Measurements from ENCODE around the gene IFITM1. TPM values are rescaled to one million over a fixed set of nuclear protein-coding genes. Genes with fewer than 3 reads are reported as not detected.

Gene IFITM1
- total RNA-seq, 4 donors from 2014 or later: 29.9 to 138 (median 112) TPM

DNA sequence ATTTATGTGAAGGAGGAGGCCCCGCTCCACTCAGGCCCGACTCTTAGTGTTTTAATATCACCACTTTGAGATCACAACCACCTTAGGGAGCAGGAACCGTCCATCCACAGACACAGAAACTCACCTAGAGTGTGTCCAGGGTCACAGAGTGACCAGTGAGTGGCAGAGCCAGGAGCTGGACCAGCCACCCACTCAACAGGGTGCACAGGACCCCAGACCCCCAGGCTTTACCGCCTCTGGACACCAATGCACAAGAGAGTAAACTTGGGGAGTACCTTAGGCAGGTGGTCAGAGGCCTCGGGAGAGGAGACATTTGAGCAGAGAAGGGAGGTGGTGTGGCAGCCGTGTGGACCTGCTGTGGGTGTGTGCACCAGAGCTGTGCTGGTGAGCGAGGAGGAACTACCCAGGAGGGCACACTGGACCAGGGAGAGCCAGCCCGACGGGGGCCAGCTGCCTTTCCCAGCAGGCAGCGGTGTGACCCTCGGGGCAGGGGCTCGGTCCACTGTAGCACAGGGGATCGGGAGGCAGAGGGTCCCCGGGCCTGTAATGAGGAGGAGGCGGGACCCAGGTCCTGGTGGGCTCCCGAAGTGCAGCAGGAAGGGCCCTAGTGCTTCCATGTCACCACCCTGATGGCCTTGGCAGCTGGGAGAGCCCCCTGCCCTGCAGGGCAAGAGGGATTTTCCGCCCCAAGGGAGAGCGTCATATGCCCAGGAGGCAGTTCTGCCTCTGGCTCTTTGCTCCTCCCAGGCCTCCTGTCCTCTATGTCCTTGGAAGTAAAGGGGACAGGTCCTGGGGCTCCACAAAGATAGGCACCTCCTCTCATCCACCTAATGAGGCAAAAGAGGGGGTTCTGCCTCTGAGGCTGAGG is 43.2 kb upstream of the IFITM1 start:
- peaks cover 42% of the 10 kb centered on the region for H3K27me3 ChIP-seq
- H3K9me3 ChIP-seq: no peaks in the 10 kb centered on the region
- 68 to 88% methylated on average over 3 to 6 of the region's 18 CpGs for WGBS, 2 donors (ENCODE audit: low coverage in 1 of 2)
- H3K27ac ChIP-seq: peak overlapping the region in 1 of 4 donors; percentile 12
- H3K4me3 ChIP-seq: no peak overlapping the region
- TF ChIP-seq POLR2AphosphoS5 (IDR thresholded peaks at IDR 0.05): no peak
- TF ChIP-seq POLR2A (IDR thresholded peaks at IDR 0.05): no peak
- no peak for TF ChIP-seq EP300 (IDR thresholded peaks at IDR 0.05)
- TF ChIP-seq, protein P1, sequence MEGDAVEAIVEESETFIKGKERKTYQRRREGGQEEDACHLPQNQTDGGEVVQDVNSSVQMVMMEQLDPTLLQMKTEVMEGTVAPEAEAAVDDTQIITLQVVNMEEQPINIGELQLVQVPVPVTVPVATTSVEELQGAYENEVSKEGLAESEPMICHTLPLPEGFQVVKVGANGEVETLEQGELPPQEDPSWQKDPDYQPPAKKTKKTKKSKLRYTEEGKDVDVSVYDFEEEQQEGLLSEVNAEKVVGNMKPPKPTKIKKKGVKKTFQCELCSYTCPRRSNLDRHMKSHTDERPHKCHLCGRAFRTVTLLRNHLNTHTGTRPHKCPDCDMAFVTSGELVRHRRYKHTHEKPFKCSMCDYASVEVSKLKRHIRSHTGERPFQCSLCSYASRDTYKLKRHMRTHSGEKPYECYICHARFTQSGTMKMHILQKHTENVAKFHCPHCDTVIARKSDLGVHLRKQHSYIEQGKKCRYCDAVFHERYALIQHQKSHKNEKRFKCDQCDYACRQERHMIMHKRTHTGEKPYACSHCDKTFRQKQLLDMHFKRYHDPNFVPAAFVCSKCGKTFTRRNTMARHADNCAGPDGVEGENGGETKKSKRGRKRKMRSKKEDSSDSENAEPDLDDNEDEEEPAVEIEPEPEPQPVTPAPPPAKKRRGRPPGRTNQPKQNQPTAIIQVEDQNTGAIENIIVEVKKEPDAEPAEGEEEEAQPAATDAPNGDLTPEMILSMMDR (IDR thresholded peaks at IDR 0.05): no peak
- H3K36me3 ChIP-seq: no peaks in the 10 kb centered on the region
- peaks cover 0 to 9% (median 0%) of the 10 kb centered on the region in 3 donors for H3K4me1 ChIP-seq
- no peak for ATAC-seq

DNA sequence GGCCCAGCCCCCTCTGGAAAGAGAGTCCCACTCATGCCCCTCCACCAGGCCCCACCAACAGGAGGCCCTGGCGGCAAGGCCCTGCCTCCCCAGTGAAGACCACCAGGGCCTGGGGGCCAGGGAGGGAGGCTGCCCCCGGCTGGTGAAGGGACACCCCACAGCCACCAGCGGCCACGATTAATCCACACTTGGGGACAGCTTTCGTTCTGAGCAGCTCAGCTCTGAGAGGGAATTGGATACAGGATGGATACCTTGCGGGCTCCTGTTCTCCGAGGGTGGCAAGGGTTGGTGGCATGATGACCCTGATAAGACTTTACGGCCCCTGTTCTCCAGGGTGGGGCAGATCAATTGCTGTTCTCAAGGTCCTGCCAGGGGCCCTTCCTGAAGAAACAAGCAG is 42.5 kb upstream of the IFITM1 start:
- Histone ChIP-seq H3K27me3 (peaks cover 45% of the 10 kb centered on the region), H3K9me3 (no peaks in the 10 kb centered on the region), H3K4me1 (peaks cover 0 to 9% (median 0%) of the 10 kb centered on the region in 3 donors), H3K27ac (no peak overlapping the region), H3K36me3 (no peaks in the 10 kb centered on the region), H3K4me3 (no peak overlapping the region)
- no peak for ATAC-seq
- 75 to 80% methylated on average over 1 of the region's 8 CpGs for WGBS, 2 donors (ENCODE audit: low coverage in 1 of 2)
- TF ChIP-seq EP300 (IDR thresholded peaks at IDR 0.05): no peak
- TF ChIP-seq, protein P1 (IDR thresholded peaks at IDR 0.05): no peak

- WGBS, 2 donors (ENCODE audit: low coverage in 1 of 2): 64 to 90% methylated on average over 3 to 4 of the region's 22 CpGs
- H3K4me1 ChIP-seq: peaks cover 0 to 9% (median 0%) of the 10 kb centered on the region in 3 donors
- no peak overlapping the region for H3K27ac ChIP-seq
Observed at GRCh38 chr11:272195-272930, 41.5 kb upstream of the IFITM1 start.

GRCh38 chr11:272931-273198 is 41.0 kb upstream of the IFITM1 start:
- H3K27ac ChIP-seq: no peak overlapping the region
- H3K36me3 ChIP-seq: no peaks in the 10 kb centered on the region
- H3K9me3 ChIP-seq: no peaks in the 10 kb centered on the region
- peaks cover 47% of the 10 kb centered on the region for H3K27me3 ChIP-seq
- 66 to 90% methylated on average over 3 to 4 of the region's 6 CpGs for WGBS, 2 donors (ENCODE audit: low coverage in 1 of 2)
- TF ChIP-seq EP300 (IDR thresholded peaks at IDR 0.05) (no peak), POLR2AphosphoS5 (IDR thresholded peaks at IDR 0.05) (no peak), POLR2A (IDR thresholded peaks at IDR 0.05) (no peak)
- TF ChIP-seq, protein P1 (IDR thresholded peaks at IDR 0.05): no peak
- peaks cover 0 to 4% (median 0%) of the 10 kb centered on the region in 3 donors for H3K4me1 ChIP-seq
- ATAC-seq: no peak
- H3K4me3 ChIP-seq: no peak overlapping the region

More at GRCh38 chr11:272195-272930, 41.5 kb upstream of the IFITM1 start:
- ATAC-seq: no peak
- Histone ChIP-seq H3K36me3 (no peaks in the 10 kb centered on the region), H3K27me3 (peaks cover 46% of the 10 kb centered on the region), H3K4me3 (no peak overlapping the region), H3K9me3 (no peaks in the 10 kb centered on the region)
- TF ChIP-seq, protein P1 (IDR thresholded peaks at IDR 0.05): no peak
- TF ChIP-seq POLR2AphosphoS5 (IDR thresholded peaks at IDR 0.05) (no peak), EP300 (IDR thresholded peaks at IDR 0.05) (no peak), POLR2A (IDR thresholded peaks at IDR 0.05) (no peak)
